Hepatocyte (in vitro differentiated cells): ENCODE data around the gene CBLN3.

ENCODE experiments used
- EZH2 ChIP-seq: fragments of 200-600 bp; sonication (generic); IDR thresholded peaks from 2 replicates; pipeline ENCODE4 v1.6.1; 2016; ENCODE audit warnings: antibody characterized with exemption, mild to moderate bottlenecking, borderline replicate concordance
- EZH2phosphoT487 ChIP-seq: fragments of 200-600 bp; sonication (generic); IDR thresholded peaks from one replicate; pipeline ENCODE4 v1.6.1; 2018; ENCODE audit warnings: antibody characterized with exemption, mild to moderate bottlenecking, low read depth, moderate library complexity; ENCODE audit not compliant: unreplicated experiment, severe bottlenecking
- TF ChIP-seq, protein P1 (sequence below): fragments of 200-600 bp; sonication (generic); IDR thresholded peaks from 2 replicates; pipeline ENCODE4 v1.5.1; 2016; ENCODE audit warnings: antibody characterized with exemption, mild to moderate bottlenecking; ENCODE audit not compliant: poor library complexity

DNA sequence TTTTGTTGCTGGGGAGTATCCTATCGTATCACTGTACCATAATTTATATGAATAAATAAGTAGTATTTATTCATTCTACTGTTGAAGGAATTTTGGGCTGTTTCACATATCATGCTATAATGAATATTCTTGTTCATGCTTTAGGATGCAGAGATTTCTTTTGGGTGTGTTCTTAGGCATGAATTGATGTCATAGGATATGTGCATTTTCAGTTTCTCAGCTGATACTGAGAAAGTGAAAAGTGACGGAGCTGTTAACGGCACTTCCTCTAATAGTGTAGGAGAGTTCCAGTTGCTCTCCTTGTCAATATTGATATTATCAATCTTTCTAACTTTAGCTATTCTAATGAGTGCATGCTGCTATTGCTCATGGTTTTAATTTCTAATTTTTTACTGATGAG is 36.3 kb upstream of the CBLN3 start:
- TF ChIP-seq, protein P1, sequence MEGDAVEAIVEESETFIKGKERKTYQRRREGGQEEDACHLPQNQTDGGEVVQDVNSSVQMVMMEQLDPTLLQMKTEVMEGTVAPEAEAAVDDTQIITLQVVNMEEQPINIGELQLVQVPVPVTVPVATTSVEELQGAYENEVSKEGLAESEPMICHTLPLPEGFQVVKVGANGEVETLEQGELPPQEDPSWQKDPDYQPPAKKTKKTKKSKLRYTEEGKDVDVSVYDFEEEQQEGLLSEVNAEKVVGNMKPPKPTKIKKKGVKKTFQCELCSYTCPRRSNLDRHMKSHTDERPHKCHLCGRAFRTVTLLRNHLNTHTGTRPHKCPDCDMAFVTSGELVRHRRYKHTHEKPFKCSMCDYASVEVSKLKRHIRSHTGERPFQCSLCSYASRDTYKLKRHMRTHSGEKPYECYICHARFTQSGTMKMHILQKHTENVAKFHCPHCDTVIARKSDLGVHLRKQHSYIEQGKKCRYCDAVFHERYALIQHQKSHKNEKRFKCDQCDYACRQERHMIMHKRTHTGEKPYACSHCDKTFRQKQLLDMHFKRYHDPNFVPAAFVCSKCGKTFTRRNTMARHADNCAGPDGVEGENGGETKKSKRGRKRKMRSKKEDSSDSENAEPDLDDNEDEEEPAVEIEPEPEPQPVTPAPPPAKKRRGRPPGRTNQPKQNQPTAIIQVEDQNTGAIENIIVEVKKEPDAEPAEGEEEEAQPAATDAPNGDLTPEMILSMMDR, result no peak
- no peak for TF ChIP-seq EZH2phosphoT487
- TF ChIP-seq EZH2, result no peak
